H1 (cell line): Measurements from ENCODE around the gene MIPOL1. TPM values are rescaled to one million over a fixed set of nuclear protein-coding genes. Genes with fewer than 3 reads are reported as not detected.

Experiments used
- CTCF ChIA-PET: fragments of 300-600 bp; sonication (Branson Sonifier 250); formaldehyde crosslinking; loops from one replicate; lab custom pipeline; 2021; ENCODE audit not compliant: partially characterized antibody; lab: Charles Lee
- POLR2A ChIA-PET: fragments of 300-600 bp; sonication (Branson Sonifier 250); formaldehyde crosslinking; loops from one replicate; lab custom pipeline; 2021; ENCODE audit warnings: inconsistent platforms; ENCODE audit not compliant: partially characterized antibody; lab: Charles Lee
- DNase-seq, 2 experiments: peaks; one replicate each; pipeline versions ENCODE4 v3.0.0 to v3.0.0-alpha.2; 2010 to 2022; ENCODE audit warnings: low spot score in 2 of 2, low read depth in 1 of 2, mixed read lengths in 1 of 2
- FAIRE-seq: peaks from 2 replicates; lab custom pipeline; 2011; peaks lifted over from hg19 to GRCh38; lab: Jason Lieb, UNC
- H2AFZ ChIP-seq: 2 replicates; pipeline ENCODE4 v1.8.1; 2012; ENCODE audit warnings: low read length, inconsistent platforms
- H2AK5ac ChIP-seq: 2 replicates; pipeline ENCODE4 v1.6.1; 2013; ENCODE audit warnings: low read depth, low read length
- H2BK120ac ChIP-seq: replicated peaks from 2 replicates; pipeline ENCODE3; 2013; ENCODE audit warnings: low read depth, low read length, inconsistent platforms
- H2BK12ac ChIP-seq: 2 replicates; pipeline ENCODE4 v1.6.1; 2013; ENCODE audit warnings: low read depth, low read length
- H2BK15ac ChIP-seq: 2 replicates; pipeline ENCODE4 v1.6.1; 2013; ENCODE audit warnings: low read length
- H2BK20ac ChIP-seq: 2 replicates; pipeline ENCODE4 v1.6.1; 2013; ENCODE audit warnings: low read length
- H2BK5ac ChIP-seq: 2 replicates; pipeline ENCODE4 v1.6.1; 2013; ENCODE audit warnings: low read depth, low read length
- H3K14ac ChIP-seq: 2 replicates; pipeline ENCODE4 v1.6.1; 2013; ENCODE audit warnings: inconsistent platforms; ENCODE audit not compliant: insufficient read length
- H3K18ac ChIP-seq: 2 replicates; pipeline ENCODE4 v1.6.1; 2013; ENCODE audit warnings: low read length; ENCODE audit errors: extremely low read depth
- H3K23ac ChIP-seq: 2 replicates; pipeline ENCODE4 v1.6.1; 2013; ENCODE audit warnings: inconsistent platforms; ENCODE audit not compliant: insufficient read length
- H3K23me2 ChIP-seq: 2 replicates; pipeline ENCODE4 v1.6.1; 2013; ENCODE audit warnings: low read depth, low read length
- H3K27ac ChIP-seq: 2 replicates; pipeline ENCODE4 v1.6.1; 2011; ENCODE audit warnings: low read depth, low read length, inconsistent platforms
- H3K27me3 ChIP-seq, 4 experiments: replicated peaks in 1 of 4; 1 replicate in 1 of 4; 2 replicates in 3 of 4; pipeline versions ENCODE4 v1.6.1 to v1.8.1; 2011 to 2013; ENCODE audit warnings: low read length in 3 of 4, mild to moderate bottlenecking in 3 of 4, inconsistent platforms in 2 of 4, mixed read lengths in 2 of 4, moderate library complexity in 1 of 4; ENCODE audit not compliant: control insufficient read depth in 3 of 4, insufficient read depth in 3 of 4; ENCODE audit errors: extremely low read depth in 1 of 4
- H3K36me3 ChIP-seq, 4 experiments: 2 replicates each; pipeline versions ENCODE4 v1.6.1 to v1.8.1; 2011 to 2013; ENCODE audit warnings: mild to moderate bottlenecking in 4 of 4, low read length in 3 of 4, moderate library complexity in 2 of 4, control low read depth in 1 of 4, inconsistent platforms in 1 of 4; ENCODE audit not compliant: insufficient read depth in 4 of 4, control insufficient read depth in 2 of 4
- H3K4ac ChIP-seq: replicated peaks from 2 replicates; pipeline ENCODE3; 2013; ENCODE audit warnings: low read length, low read depth, mixed read lengths, inconsistent platforms; ENCODE audit not compliant: insufficient read length
- H3K4me1 ChIP-seq, 4 experiments: replicated peaks in 1 of 4; 1 replicate in 1 of 4; 2 replicates in 3 of 4; pipeline versions ENCODE4 v1.6.1 to v1.8.1; 2011 to 2013; ENCODE audit warnings: low read length in 3 of 4, inconsistent platforms in 2 of 4, mixed read lengths in 1 of 4; ENCODE audit not compliant: insufficient read depth in 4 of 4, control insufficient read depth in 3 of 4
- H3K4me2 ChIP-seq, 2 experiments: 2 replicates each; pipeline versions ENCODE4 v1.6.1 to v1.8.1; 2011 to 2013; ENCODE audit warnings: low read depth in 2 of 2, low read length in 2 of 2, control low read depth in 1 of 2, inconsistent platforms in 1 of 2, mild to moderate bottlenecking in 1 of 2; ENCODE audit not compliant: insufficient read depth in 1 of 2
- H3K4me3 ChIP-seq, 4 experiments: fragments of 200-600, 300-600 bp in 1 of 4; sonication (generic), shearing (Covaris generic), sonication (Bioruptor Twin) in 1 of 4; 2 replicates each; pipeline versions ENCODE4 v1.5.1 to v1.8.1; 2011 to 2016; ENCODE audit warnings: low read length in 4 of 4, low read depth in 3 of 4, control low read depth in 2 of 4, inconsistent platforms in 2 of 4, mild to moderate bottlenecking in 2 of 4, mixed read lengths in 1 of 4, moderate library complexity in 1 of 4; ENCODE audit not compliant: insufficient read depth in 2 of 4; ENCODE audit errors: extremely low read depth in 1 of 4
- H3K56ac ChIP-seq: replicated peaks from 2 replicates; pipeline ENCODE3; 2013; ENCODE audit warnings: low read depth, mild to moderate bottlenecking, mixed read lengths, low read length, inconsistent platforms; ENCODE audit not compliant: insufficient read length
- H3K79me1 ChIP-seq: 2 replicates; pipeline ENCODE4 v1.6.1; 2013; ENCODE audit warnings: low read depth, low read length, control low read depth
- H3K79me2 ChIP-seq, 2 experiments: 2 replicates each; pipeline versions ENCODE4 v1.6.1 to v1.8.1; 2012 to 2013; ENCODE audit warnings: low read length in 2 of 2, mild to moderate bottlenecking in 2 of 2, inconsistent platforms in 1 of 2; ENCODE audit not compliant: insufficient read depth in 2 of 2, control insufficient read depth in 1 of 2
- H3K9ac ChIP-seq, 4 experiments: replicated peaks in 1 of 4; 1 replicate in 1 of 4; 2 replicates in 3 of 4; pipeline versions ENCODE4 v1.6.1 to v1.8.1; 2011 to 2013; ENCODE audit warnings: low read depth in 3 of 4, low read length in 3 of 4, control low read depth in 2 of 4, mild to moderate bottlenecking in 2 of 4, moderate library complexity in 2 of 4, inconsistent platforms in 1 of 4; ENCODE audit errors: extremely low read depth in 1 of 4
- H3K9me3 ChIP-seq, 2 experiments: 2 replicates each; pipeline versions ENCODE4 v1.6.1 to v1.8.1; 2012 to 2013; ENCODE audit warnings: mild to moderate bottlenecking in 2 of 2, moderate library complexity in 2 of 2, control low read depth in 1 of 2, inconsistent platforms in 1 of 2, low read depth in 1 of 2, low read length in 1 of 2, mixed read lengths in 1 of 2; ENCODE audit not compliant: insufficient read depth in 2 of 2
- H4K20me1 ChIP-seq, 2 experiments: replicated peaks in 1 of 2; 2 replicates each; pipeline versions ENCODE3 to v1.8.1; 2011 to 2013; ENCODE audit warnings: inconsistent platforms in 2 of 2, low read length in 2 of 2, mild to moderate bottlenecking in 1 of 2; ENCODE audit not compliant: insufficient read depth in 2 of 2, control insufficient read depth in 1 of 2
- H4K5ac ChIP-seq: 2 replicates; pipeline ENCODE4 v1.6.1; 2013; ENCODE audit warnings: low read length, low read depth, mixed read lengths, inconsistent platforms; ENCODE audit not compliant: insufficient read length
- H4K8ac ChIP-seq: 2 replicates; pipeline ENCODE4 v1.8.0; 2013; ENCODE audit warnings: mild to moderate bottlenecking, moderate library complexity, low read length, inconsistent platforms; ENCODE audit not compliant: insufficient read depth; ENCODE audit errors: extremely low read depth
- H4K91ac ChIP-seq: replicated peaks from 2 replicates; pipeline ENCODE3; 2013; ENCODE audit warnings: low read length, mixed read lengths, inconsistent platforms; ENCODE audit not compliant: insufficient read length
- WGBS, 2 experiments: shearing (Covaris generic) in 1 of 2; methylation state at CpG; one replicate each; pipeline versions ENCODE4 v1.1.6 to v1.1.7; 2013 to 2015; ENCODE audit warnings: low lambda C conversion rate in 2 of 2, mixed read lengths in 2 of 2, inconsistent platforms in 1 of 2, low coverage in 1 of 2, missing lambda C conversion rate in 1 of 2; ENCODE audit not compliant: insufficient replicate concordance in 2 of 2, insufficient coverage in 1 of 2, insufficient read length in 1 of 2; ENCODE audit errors: extremely low coverage in 1 of 2, missing lambda C conversion rate in 1 of 2; 5-methylcytosine and 5-hydroxymethylcytosine counted together
- polyA plus RNA-seq, 7 experiments: library from polyadenylated mRNA; depleted of rRNA in 3 of 7; stranded (reverse) in 5 of 7; unstranded in 2 of 7; fragments of >200 nt in 5 of 7; fragments of 200-250 nt in 2 of 7; gene quantifications; 1 replicate in 5 of 7; 2 replicates in 1 of 7; 4 replicates in 1 of 7; pipeline versions ENCODE4 v1.2.1 to v1.2.3, GENCODE V29; 2011 to 2013; ENCODE audit warnings: missing spikeins in 2 of 7, mixed read lengths in 2 of 7
- total RNA-seq: library from RNA; stranded (reverse); fragmentation: NEBNext Ultra II Directional; extraction: Animal tissue kit (Norgen Biotek cat#: 25700); gene quantifications from 2 replicates; pipeline ENCODE4 v1.2.1, GENCODE V29; 2021

Gene MIPOL1
- total and polyA plus RNA-seq, 2 of the 8 experiments (the other 6 are each of a cell fraction or from before 2014, with no cell fraction given): 2.8 to 23.9 TPM

GRCh38 chr14:37285220-37285619 is 87.5 kb downstream of the MIPOL1 start:
- ChIA-PET POLR2A (no interaction called here), CTCF (interaction anchor here (0.7 kb wide), 1 partner anchor 55 kb away, joined by 3 read pairs; no protein-coding TSS in a partner anchor)
- Histone ChIP-seq H2AK5ac (no peak overlapping the region), H3K23me2 (no peaks in the 10 kb centered on the region), H3K23ac (no peak overlapping the region), H3K9me3 (no peaks in the 10 kb centered on the region), H3K79me1 (no peaks in the 10 kb centered on the region), H2BK120ac (no peak overlapping the region), H2BK12ac (no peak overlapping the region), H4K8ac (no peak overlapping the region), H2BK5ac (no peak overlapping the region), H3K9ac (no peak overlapping the region), H3K27me3 (no peaks in the 10 kb centered on the region), H3K36me3 (peaks cover 0 to 9% (median 3%) of the 10 kb centered on the region in 4 experiments; a peak in 3 of 8 replicates), H4K20me1 (no peaks in the 10 kb centered on the region), H3K18ac (no peak overlapping the region), H3K27ac (no peak overlapping the region), H3K56ac (no peak overlapping the region), H3K4me1 (no peaks in the 10 kb centered on the region), H3K79me2 (no peaks in the 10 kb centered on the region), H3K4ac (no peak overlapping the region), H3K4me3 (no peak overlapping the region), H2BK15ac (no peak overlapping the region), H2AFZ (no peak overlapping the region), H4K91ac (no peak overlapping the region), H4K5ac (no peak overlapping the region), H3K4me2 (no peak overlapping the region), H2BK20ac (no peak overlapping the region), H3K14ac (no peak overlapping the region)
- WGBS, 2 experiments: 95% methylated on average over 4 of the region's 5 CpGs; no CpG with 5 or more reads in 1 of the 2 experiments
- FAIRE-seq (no peak), DNase-seq (no peak)
